Transverse colon (tissue), 4 donors: ENCODE measurements around the gene PLXNA3. TPM values are rescaled to one million over a fixed set of nuclear protein-coding genes. Genes with fewer than 3 reads are reported as not detected.

Experiments used
- DNase-seq: peaks from one replicate; pipeline ENCODE4 v3.0.0-alpha.2; 2019
- H3K27ac ChIP-seq, 4 donors: fragments of 200-600 bp; sonication (generic); 2 replicates each; pipeline ENCODE4 v1.5.1; 2016 to 2018; ENCODE audit warnings: inconsistent platforms in 4 of 4
- H3K27me3 ChIP-seq: fragments of 200-600 bp; sonication (generic); 2 replicates; pipeline ENCODE4 v1.5.1; 2017; ENCODE audit warnings: inconsistent platforms
- H3K36me3 ChIP-seq, 4 donors: fragments of 200-600 bp; sonication (generic); 2 replicates each; pipeline ENCODE4 v1.5.1; 2017 to 2019; ENCODE audit warnings: inconsistent platforms in 4 of 4
- H3K4me1 ChIP-seq, 4 donors: fragments of 200-600 bp; sonication (generic); 2 replicates each; pipeline ENCODE4 v1.5.1; 2017 to 2020; ENCODE audit warnings: inconsistent platforms in 4 of 4
- H3K4me3 ChIP-seq, 4 donors: fragments of 200-600 bp; sonication (generic); 1 replicate in 1 of 4; 2 replicates in 3 of 4; pipeline versions ENCODE4 v1.5.1 to v1.6.1; 2017 to 2019; ENCODE audit warnings: inconsistent platforms in 4 of 4
- H3K9me3 ChIP-seq, 2 donors: fragments of 200-600 bp; sonication (generic); 2 replicates each; pipeline ENCODE4 v1.5.1; 2017 to 2019; ENCODE audit warnings: inconsistent platforms in 2 of 2
- EP300 ChIP-seq: sonication (generic); formaldehyde crosslinking; IDR thresholded peaks from one replicate; pipeline ENCODE4 v1.6.1; 2017; ENCODE audit warnings: antibody characterized with exemption, low read depth
- POLR2A ChIP-seq: fragments of 450-650 bp; IDR thresholded peaks from one replicate; pipeline ENCODE4 v1.6.1; 2016; ENCODE audit warnings: antibody characterized with exemption, mild to moderate bottlenecking, moderate library complexity
- POLR2AphosphoS5 ChIP-seq, 3 donors: sonication (generic); formaldehyde crosslinking; IDR thresholded peaks; one replicate each; pipeline ENCODE4 v1.6.1; 2016; ENCODE audit warnings: antibody characterized with exemption in 3 of 3
- WGBS, 2 donors: methylation state at CpG; one replicate each; pipeline ENCODE4 v1.1.5; 2018; ENCODE audit warnings: low coverage in 1 of 2; 5-methylcytosine and 5-hydroxymethylcytosine counted together
- in situ Hi-C, 4 donors: fragments of 200-750 bp; cut with MboI; loops; one replicate each; pipeline versions ENCODE4 v1.15.0 to v1.15.1; 2017; ENCODE audit warnings: low sequenced_read_pairs in 3 of 4, low pct_ligation_motif_present in 1 of 4, low pct_unique_long_range_greater_than_20kb in 1 of 4
- intact Hi-C: fragments of 100-400 bp; cut with DNase I; formaldehyde crosslinking; loops from one replicate; pipeline ENCODE4 v1.15.1; 2023; ENCODE audit warnings: low total_unique reads
- total RNA-seq, 4 donors: library from RNA; depleted of rRNA; stranded (reverse); fragments of >200 nt; gene quantifications; one replicate each; pipeline ENCODE4 v1.1.0, GENCODE V29; 2016
- TF ChIP-seq, protein P1 (sequence below), 5 experiments: fragments of 200-600 bp in 3 of 5; fragments of 450-650 bp in 2 of 5; sonication (generic) in 3 of 5; IDR thresholded peaks; 1 replicate in 2 of 5; 2 replicates in 3 of 5; pipeline ENCODE4 v1.5.1; 2016 to 2017; ENCODE audit warnings: antibody characterized with exemption in 5 of 5, inconsistent platforms in 3 of 5, mild to moderate bottlenecking in 2 of 5, moderate library complexity in 1 of 5

Gene PLXNA3
- total RNA-seq, 4 donors from 2014 or later: 17.3 to 128 (median 52.8) TPM

DNA sequence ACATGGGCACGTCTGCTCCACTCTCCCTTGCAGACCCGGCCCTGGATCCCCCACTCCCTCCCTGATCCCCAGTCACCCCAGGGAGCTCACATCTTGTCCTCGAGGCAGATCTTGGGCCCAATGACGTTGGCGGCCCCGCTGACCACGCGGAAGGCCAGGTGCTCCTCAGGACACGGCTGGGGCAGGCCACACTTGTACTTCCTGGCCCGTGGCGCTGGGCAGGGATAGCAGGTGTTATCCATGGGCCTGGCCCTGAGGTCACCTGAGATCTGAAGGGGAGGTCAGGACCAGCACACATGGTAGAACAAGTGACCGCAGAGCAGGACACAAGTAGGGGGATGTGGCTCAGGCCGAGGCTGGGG is 50.3 kb downstream of the PLXNA3 start:
- intact Hi-C loops (no loop called here), in situ Hi-C loops (no loop called here)
- WGBS, 2 donors: 89% methylated on average over 12 of the region's 13 CpGs; no CpG with 5 or more reads in 1 of the 2 donors
- TF ChIP-seq POLR2AphosphoS5 (IDR thresholded peaks at IDR 0.05) (no peak), EP300 (no peak), POLR2A (no peak)
- TF ChIP-seq, protein P1, sequence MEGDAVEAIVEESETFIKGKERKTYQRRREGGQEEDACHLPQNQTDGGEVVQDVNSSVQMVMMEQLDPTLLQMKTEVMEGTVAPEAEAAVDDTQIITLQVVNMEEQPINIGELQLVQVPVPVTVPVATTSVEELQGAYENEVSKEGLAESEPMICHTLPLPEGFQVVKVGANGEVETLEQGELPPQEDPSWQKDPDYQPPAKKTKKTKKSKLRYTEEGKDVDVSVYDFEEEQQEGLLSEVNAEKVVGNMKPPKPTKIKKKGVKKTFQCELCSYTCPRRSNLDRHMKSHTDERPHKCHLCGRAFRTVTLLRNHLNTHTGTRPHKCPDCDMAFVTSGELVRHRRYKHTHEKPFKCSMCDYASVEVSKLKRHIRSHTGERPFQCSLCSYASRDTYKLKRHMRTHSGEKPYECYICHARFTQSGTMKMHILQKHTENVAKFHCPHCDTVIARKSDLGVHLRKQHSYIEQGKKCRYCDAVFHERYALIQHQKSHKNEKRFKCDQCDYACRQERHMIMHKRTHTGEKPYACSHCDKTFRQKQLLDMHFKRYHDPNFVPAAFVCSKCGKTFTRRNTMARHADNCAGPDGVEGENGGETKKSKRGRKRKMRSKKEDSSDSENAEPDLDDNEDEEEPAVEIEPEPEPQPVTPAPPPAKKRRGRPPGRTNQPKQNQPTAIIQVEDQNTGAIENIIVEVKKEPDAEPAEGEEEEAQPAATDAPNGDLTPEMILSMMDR (IDR thresholded peaks at IDR 0.05): no peak
- Histone ChIP-seq H3K27ac (no peak overlapping the region), H3K27me3 (no peaks in the 10 kb centered on the region), H3K36me3 (no peaks in the 10 kb centered on the region), H3K4me1 (no peaks in the 10 kb centered on the region), H3K4me3 (no peak overlapping the region), H3K9me3 (no peaks in the 10 kb centered on the region)
- no peak for DNase-seq

DNA sequence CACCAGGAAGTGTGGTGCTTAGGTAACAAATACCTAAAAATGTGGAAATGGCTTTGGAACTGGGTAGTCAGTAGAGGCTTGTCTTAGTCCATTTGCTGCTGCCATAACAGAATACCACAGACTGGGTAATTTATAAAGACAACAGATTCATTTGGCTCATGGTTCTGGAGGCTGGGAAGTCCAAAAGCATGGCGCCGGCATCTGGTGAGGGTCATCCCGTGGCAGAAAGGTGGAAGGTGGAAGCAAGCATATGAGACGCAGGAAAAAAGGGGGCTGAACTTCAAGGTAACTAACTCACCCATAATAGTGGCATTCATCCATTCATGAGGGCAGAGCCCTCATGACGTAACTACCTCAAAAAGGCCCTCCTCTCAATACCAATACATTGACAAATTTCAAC is 51.4 kb downstream of the PLXNA3 start:
- WGBS, 2 donors: 86 to 93% methylated on average over 3 to 5 of the region's 5 CpGs
- no peak overlapping the region for H3K27ac ChIP-seq
- intact Hi-C loops: no loop called here
- no peak for DNase-seq
- H3K4me1 ChIP-seq: no peaks in the 10 kb centered on the region
- no peaks in the 10 kb centered on the region for H3K27me3 ChIP-seq
- no peak overlapping the region for H3K4me3 ChIP-seq
- H3K36me3 ChIP-seq: no peaks in the 10 kb centered on the region
- in situ Hi-C loops: no loop called here
- no peaks in the 10 kb centered on the region for H3K9me3 ChIP-seq
- TF ChIP-seq, protein P1 (IDR thresholded peaks at IDR 0.05): no peak
- TF ChIP-seq POLR2A (no peak), POLR2AphosphoS5 (IDR thresholded peaks at IDR 0.05) (no peak), EP300 (no peak)

DNA sequence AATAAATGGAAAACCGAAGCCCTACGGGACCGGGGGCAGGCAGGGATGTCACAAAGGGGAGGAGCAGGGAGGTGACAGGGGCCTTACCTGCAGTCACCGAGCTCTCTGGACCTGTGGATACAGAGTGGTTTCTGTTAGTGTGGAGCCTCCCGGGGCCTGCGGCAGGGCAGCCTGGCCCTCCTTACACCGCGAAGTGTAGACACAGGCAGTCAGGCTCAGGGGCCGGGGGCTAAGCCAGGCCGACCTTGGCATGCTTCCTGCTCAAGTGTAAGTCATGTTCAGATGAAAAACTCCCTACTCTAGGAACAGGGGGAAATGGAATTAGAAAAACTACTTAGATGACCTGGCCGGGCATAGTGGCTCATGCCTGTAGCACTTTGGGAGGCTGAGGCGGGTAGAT is 53.7 kb downstream of the PLXNA3 start:
- Histone ChIP-seq H3K27me3 (no peaks in the 10 kb centered on the region), H3K4me1 (peaks cover 0 to 8% (median 2%) of the 10 kb centered on the region in 4 donors), H3K4me3 (no peak overlapping the region), H3K36me3 (no peaks in the 10 kb centered on the region), H3K9me3 (no peaks in the 10 kb centered on the region), H3K27ac (no peak overlapping the region)
- TF ChIP-seq POLR2AphosphoS5 (IDR thresholded peaks at IDR 0.05) (no peak), EP300 (no peak), POLR2A (no peak)
- TF ChIP-seq, protein P1 (IDR thresholded peaks at IDR 0.05): no peak
- intact Hi-C loops (no loop called here), in situ Hi-C loops (no loop called here)
- DNase-seq: no peak
- WGBS, 2 donors: 82% methylated on average over 12 of the region's 12 CpGs; no CpG with 5 or more reads in 1 of the 2 donors

DNA sequence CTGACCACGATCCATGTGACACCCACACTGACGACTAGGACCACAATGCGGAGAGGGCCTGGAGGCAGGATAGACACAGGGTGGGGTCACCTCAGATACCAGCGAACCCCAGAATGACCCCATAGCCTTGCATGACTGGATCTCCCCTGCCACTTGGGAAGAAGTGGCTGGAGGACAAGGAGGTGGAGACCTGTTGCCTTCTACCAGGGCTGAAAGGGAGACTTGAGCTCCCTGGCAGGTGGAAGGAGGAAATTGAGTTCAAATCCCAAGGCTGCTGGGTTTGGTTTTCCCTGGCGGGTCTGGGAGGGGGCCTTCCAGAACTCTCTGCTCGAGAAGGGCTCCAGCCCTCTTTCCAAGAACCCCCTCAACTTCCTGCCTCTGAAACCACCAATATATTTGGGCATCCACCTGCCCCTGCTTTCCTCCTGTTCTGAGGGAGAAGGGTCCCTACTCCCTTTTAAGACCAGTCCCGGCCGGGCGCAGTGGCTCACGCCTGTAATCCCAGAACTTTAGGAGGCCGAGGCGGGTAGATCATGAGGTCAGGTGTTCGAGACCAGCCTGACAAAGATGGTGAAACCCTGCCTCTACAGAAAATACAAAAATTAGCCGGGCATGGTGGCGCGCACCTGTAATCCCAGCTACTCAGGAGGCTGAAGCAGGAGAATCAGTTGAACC is 54.9 kb downstream of the PLXNA3 start:
- DNase-seq: no peak
- 89% methylated on average over 16 of the region's 16 CpGs; no CpG with 5 or more reads in 1 of the 2 donors for WGBS, 2 donors
- no peak overlapping the region for H3K4me3 ChIP-seq
- TF ChIP-seq POLR2AphosphoS5 (IDR thresholded peaks at IDR 0.05): no peak
- H3K36me3 ChIP-seq: no peaks in the 10 kb centered on the region
- no peaks in the 10 kb centered on the region for H3K9me3 ChIP-seq
- in situ Hi-C loops (no loop called here), intact Hi-C loops (no loop called here)
- H3K27ac ChIP-seq: no peak overlapping the region
- no peaks in the 10 kb centered on the region for H3K27me3 ChIP-seq
- peaks cover 5 to 21% (median 11%) of the 10 kb centered on the region in 4 donors for H3K4me1 ChIP-seq

DNA sequence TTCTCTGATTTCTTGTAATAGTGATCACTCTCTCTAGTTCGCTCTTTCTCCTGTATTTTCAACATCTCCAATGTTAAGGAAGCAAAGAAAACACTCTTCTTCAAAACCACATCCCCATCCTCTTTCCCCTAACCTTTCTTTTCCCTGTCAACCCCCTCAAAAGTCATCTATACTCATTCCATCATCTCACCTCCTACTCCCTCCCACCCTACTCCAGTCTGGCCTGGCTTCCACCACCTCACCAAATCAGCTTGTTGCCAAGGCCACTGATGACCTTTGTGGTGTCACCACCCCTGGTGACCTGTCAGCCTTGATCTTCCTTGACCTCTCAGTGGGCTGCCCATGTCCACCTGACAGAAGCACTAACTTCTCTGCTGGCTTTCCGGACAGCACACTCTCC is 55.6 kb downstream of the PLXNA3 start:
- DNase-seq: no peak
- Histone ChIP-seq H3K9me3 (no peaks in the 10 kb centered on the region), H3K27me3 (no peaks in the 10 kb centered on the region), H3K27ac (no peak overlapping the region), H3K4me1 (peaks cover 5 to 24% (median 12%) of the 10 kb centered on the region in 4 donors), H3K4me3 (no peak overlapping the region), H3K36me3 (no peaks in the 10 kb centered on the region)
- 91 to 100% methylated on average over 1 to 2 of the region's 2 CpGs for WGBS, 2 donors
- intact Hi-C loops: no loop called here
- in situ Hi-C loops: no loop called here
- TF ChIP-seq EP300: no peak
- no peak for TF ChIP-seq POLR2A
- TF ChIP-seq, protein P1 (IDR thresholded peaks at IDR 0.05): no peak
- TF ChIP-seq POLR2AphosphoS5 (IDR thresholded peaks at IDR 0.05): no peak
